ENCODE results near the gene SRP72. TPM values are rescaled to one million over a fixed set of nuclear protein-coding genes. Genes with fewer than 3 reads are reported as not detected.

Gene SRP72
- total and polyA plus RNA-seq, 2 donors (not counting 3 experiments of a cell fraction or from before 2014, with no cell fraction given) = 65.7 to 132 TPM

DNA sequence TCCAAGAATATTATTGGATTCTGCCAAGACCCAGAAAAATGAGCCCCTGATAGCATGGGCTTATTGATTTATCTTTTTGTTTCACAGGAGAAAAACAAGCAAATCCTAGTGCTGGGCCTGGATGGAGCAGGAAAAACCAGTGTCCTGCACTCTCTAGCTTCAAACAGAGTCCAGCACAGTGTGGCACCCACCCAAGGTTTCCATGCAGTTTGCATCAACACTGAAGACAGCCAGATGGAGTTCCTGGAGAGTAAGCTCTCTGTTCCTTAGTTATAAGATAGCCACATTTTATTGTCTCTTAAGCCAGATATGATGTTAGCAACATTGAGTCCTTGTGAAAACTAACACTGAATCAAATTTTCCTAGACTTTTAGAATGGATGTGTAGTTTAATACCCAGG lies 43.7 kb downstream of the SRP72 start:
- Histone ChIP-seq H3K27ac (ENCODE audit: insufficient read depth, low read depth, low read length) (no peak overlapping the region), H2AFZ (ENCODE audit: low read depth, low read length) (no peak overlapping the region), H3K4me2 (ENCODE audit: insufficient read depth, low read length) (no peak overlapping the region), H3K79me2 (ENCODE audit: control insufficient read depth, insufficient read depth, low read length) (no peaks in the 10 kb centered on the region), H3K4me3 (replicated peaks in 1 of 3; ENCODE audit: insufficient read depth in 1 of 3, low read depth in 1 of 3, low read length in 3 of 3) (no peak overlapping the region), H3K9me3 (replicated peaks; ENCODE audit: control insufficient read depth, insufficient read depth, low read length) (no peaks in the 10 kb centered on the region), H3K9me1 (replicated peaks; ENCODE audit: control insufficient read depth, extremely low read depth, insufficient read depth, low read length) (no peaks in the 10 kb centered on the region), H3K36me3 (ENCODE audit: control insufficient read depth in 2 of 2, extremely low read depth in 1 of 2, insufficient read depth in 2 of 2, low read length in 2 of 2) (no peaks in the 10 kb centered on the region), H3K4me1 (ENCODE audit: control insufficient read depth, extremely low read depth, insufficient read depth, low read length) (peaks cover 5% of the 10 kb centered on the region), H3K9ac (replicated peaks; ENCODE audit: extremely low read depth, insufficient read depth, low read length) (no peak overlapping the region), H4K20me1 (replicated peaks; ENCODE audit: control insufficient read depth, extremely low read depth, insufficient read depth, low read length) (no peaks in the 10 kb centered on the region), H3K27me3 (ENCODE audit: control insufficient read depth in 2 of 2, insufficient read depth in 2 of 2, low read length in 2 of 2) (no peaks in the 10 kb centered on the region)
- dilution Hi-C loops (cut with MboI; ENCODE audit: extremely low pct_ligation_motif_present, low sequenced_read_pairs) = no loop called here
- no peak for DNase-seq (ENCODE audit: low read depth, low spot score)
- no peak for FAIRE-seq
- POLR2A ChIA-PET = no interaction called here
- TF ChIP-seq, protein P1, sequence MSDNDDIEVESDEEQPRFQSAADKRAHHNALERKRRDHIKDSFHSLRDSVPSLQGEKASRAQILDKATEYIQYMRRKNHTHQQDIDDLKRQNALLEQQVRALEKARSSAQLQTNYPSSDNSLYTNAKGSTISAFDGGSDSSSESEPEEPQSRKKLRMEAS (IDR thresholded peaks at IDR 0.05; ENCODE audit: insufficient read depth, insufficient read length) = no peak
- no peak for TF ChIP-seq JUN (IDR thresholded peaks at IDR 0.05; ENCODE audit: borderline replicate concordance, insufficient read depth, insufficient read length, low read depth)
- TF ChIP-seq MYC (IDR thresholded peaks at IDR 0.05; ENCODE audit: low read depth, low read length) = no peak
- TF ChIP-seq POLR2A (IDR thresholded peaks at IDR 0.05; ENCODE audit: low read depth, low read length) = no peak
- BruUV-seq (replicated peaks) = no TSS peak
- intact Hi-C loops (cut with micrococcal nuclease) = no loop called here
- CTCF ChIA-PET = no interaction called here

DNA sequence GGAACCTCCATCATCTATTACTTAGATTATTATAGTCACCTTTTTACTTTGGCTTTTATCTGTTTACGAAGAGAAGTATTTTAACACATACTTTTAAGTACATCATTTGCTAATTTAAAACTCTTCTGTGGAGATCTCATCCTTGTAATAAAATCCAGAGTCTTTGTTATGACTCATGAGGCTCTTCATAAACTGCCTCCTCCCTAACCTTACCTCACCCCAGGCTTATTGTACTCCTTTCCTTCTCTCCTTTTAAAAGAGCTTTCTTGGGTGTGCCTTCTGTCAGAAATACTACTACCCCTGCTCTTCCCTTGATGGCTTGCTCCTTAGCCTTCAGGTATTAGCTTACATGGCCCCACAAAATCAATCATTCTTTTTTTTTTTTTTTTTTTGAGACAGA lies 44.7 kb downstream of the SRP72 start:
- Histone ChIP-seq H3K9me3 (replicated peaks; ENCODE audit: control insufficient read depth, insufficient read depth, low read length) (no peaks in the 10 kb centered on the region), H3K9me1 (replicated peaks; ENCODE audit: control insufficient read depth, extremely low read depth, insufficient read depth, low read length) (no peaks in the 10 kb centered on the region), H3K36me3 (ENCODE audit: control insufficient read depth in 2 of 2, extremely low read depth in 1 of 2, insufficient read depth in 2 of 2, low read length in 2 of 2) (no peaks in the 10 kb centered on the region), H3K27me3 (ENCODE audit: control insufficient read depth in 2 of 2, insufficient read depth in 2 of 2, low read length in 2 of 2) (no peaks in the 10 kb centered on the region), H3K4me3 (replicated peaks in 1 of 3; ENCODE audit: insufficient read depth in 1 of 3, low read depth in 1 of 3, low read length in 3 of 3) (no peak overlapping the region), H3K9ac (replicated peaks; ENCODE audit: extremely low read depth, insufficient read depth, low read length) (no peak overlapping the region), H3K4me1 (ENCODE audit: control insufficient read depth, extremely low read depth, insufficient read depth, low read length) (no peaks in the 10 kb centered on the region), H3K79me2 (ENCODE audit: control insufficient read depth, insufficient read depth, low read length) (no peaks in the 10 kb centered on the region), H2AFZ (ENCODE audit: low read depth, low read length) (no peak overlapping the region), H3K4me2 (ENCODE audit: insufficient read depth, low read length) (no peak overlapping the region), H4K20me1 (replicated peaks; ENCODE audit: control insufficient read depth, extremely low read depth, insufficient read depth, low read length) (no peaks in the 10 kb centered on the region), H3K27ac (ENCODE audit: insufficient read depth, low read depth, low read length) (no peak overlapping the region)
- ChIA-PET POLR2A (no interaction called here), CTCF (interaction anchor here (0.6 kb wide), 1 partner anchor 46 kb away, joined by 3 read pairs; no protein-coding TSS in a partner anchor)
- intact Hi-C loops (cut with micrococcal nuclease) = no loop called here
- TF ChIP-seq, protein P2, sequence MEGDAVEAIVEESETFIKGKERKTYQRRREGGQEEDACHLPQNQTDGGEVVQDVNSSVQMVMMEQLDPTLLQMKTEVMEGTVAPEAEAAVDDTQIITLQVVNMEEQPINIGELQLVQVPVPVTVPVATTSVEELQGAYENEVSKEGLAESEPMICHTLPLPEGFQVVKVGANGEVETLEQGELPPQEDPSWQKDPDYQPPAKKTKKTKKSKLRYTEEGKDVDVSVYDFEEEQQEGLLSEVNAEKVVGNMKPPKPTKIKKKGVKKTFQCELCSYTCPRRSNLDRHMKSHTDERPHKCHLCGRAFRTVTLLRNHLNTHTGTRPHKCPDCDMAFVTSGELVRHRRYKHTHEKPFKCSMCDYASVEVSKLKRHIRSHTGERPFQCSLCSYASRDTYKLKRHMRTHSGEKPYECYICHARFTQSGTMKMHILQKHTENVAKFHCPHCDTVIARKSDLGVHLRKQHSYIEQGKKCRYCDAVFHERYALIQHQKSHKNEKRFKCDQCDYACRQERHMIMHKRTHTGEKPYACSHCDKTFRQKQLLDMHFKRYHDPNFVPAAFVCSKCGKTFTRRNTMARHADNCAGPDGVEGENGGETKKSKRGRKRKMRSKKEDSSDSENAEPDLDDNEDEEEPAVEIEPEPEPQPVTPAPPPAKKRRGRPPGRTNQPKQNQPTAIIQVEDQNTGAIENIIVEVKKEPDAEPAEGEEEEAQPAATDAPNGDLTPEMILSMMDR (IDR thresholded peaks at IDR 0.05; ENCODE audit: extremely low read depth in 1 of 2, insufficient read depth in 1 of 2, low read depth in 1 of 2, low read length in 2 of 2) = no peak
- no peak for TF ChIP-seq JUN (IDR thresholded peaks at IDR 0.05; ENCODE audit: borderline replicate concordance, insufficient read depth, insufficient read length, low read depth)
- no peak for TF ChIP-seq POLR2AphosphoS5 (IDR thresholded peaks at IDR 0.05; ENCODE audit: insufficient read depth, low read depth, low read length)
- TF ChIP-seq EZH2 (IDR thresholded peaks at IDR 0.05; ENCODE audit: borderline replicate concordance, low read depth, low read length, severe bottlenecking) = no peak
- dilution Hi-C loops (cut with MboI; ENCODE audit: extremely low pct_ligation_motif_present, low sequenced_read_pairs) = no loop called here
- FAIRE-seq (no peak), DNase-seq (ENCODE audit: low read depth, low spot score) (no peak)
- no TSS peak for BruUV-seq (replicated peaks)

All from endothelial cell of umbilical vein (primary cell).